Ascending aorta (tissue), 2 donors: ENCODE results near the gene FAM241B. TPM values are rescaled to one million over a fixed set of nuclear protein-coding genes. Genes with fewer than 3 reads are reported as not detected.

ENCODE experiments used
- DNase-seq, 2 donors: peaks; one replicate each; pipeline ENCODE4 v3.0.0-alpha.2; 2019; ENCODE audit warnings: low spot score in 2 of 2
- H3K27ac ChIP-seq, 2 donors: fragments of 200-600 bp; sonication (generic); one replicate each; pipeline ENCODE4 v1.5.1; 2016 to 2017; ENCODE audit warnings: mild to moderate bottlenecking in 1 of 2
- H3K27me3 ChIP-seq: fragments of 200-600 bp; sonication (generic); one replicate; pipeline ENCODE4 v1.5.1; 2017
- H3K36me3 ChIP-seq, 2 donors: fragments of 200-600 bp; sonication (generic); one replicate each; pipeline ENCODE4 v1.5.1; 2016
- H3K4me1 ChIP-seq, 2 donors: fragments of 200-600 bp; sonication (generic); one replicate each; pipeline ENCODE4 v1.5.1; 2016 to 2017; ENCODE audit warnings: mild to moderate bottlenecking in 1 of 2
- H3K4me3 ChIP-seq, 2 donors: fragments of 200-600 bp; sonication (generic); one replicate each; pipeline ENCODE4 v1.5.1; 2016 to 2017; ENCODE audit warnings: mild to moderate bottlenecking in 1 of 2
- H3K9me3 ChIP-seq, 2 donors: fragments of 200-600 bp; sonication (generic); one replicate each; pipeline ENCODE4 v1.5.1; 2016
- CTCF ChIP-seq, 3 experiments: fragments of 200-600 bp in 2 of 3; fragments of 450-650 bp in 1 of 3; sonication (generic) in 2 of 3; IDR thresholded peaks; one replicate each; pipeline ENCODE4 v1.5.1; 2016 to 2019; ENCODE audit warnings: antibody characterized with exemption in 3 of 3, mild to moderate bottlenecking in 1 of 3, moderate library complexity in 1 of 3
- intact Hi-C: fragments of 100-400 bp; cut with DNase I; formaldehyde crosslinking; loops from one replicate; pipeline ENCODE4 v1.15.1; 2023
- total RNA-seq: library from RNA; depleted of rRNA; stranded (reverse); fragments of >200 nt; gene quantifications from one replicate; pipeline ENCODE4 v1.1.0, GENCODE V29; 2016

Gene FAM241B
- total RNA-seq = not detected

GRCh38 chr10:69629897-69630650 lies at the start of gene FAM241B:
Gene FAM241B, plus strand, starts transcription at chr10:69630247. Its CDS starts 1,497 bp downstream, at chr10:69631744.
- DNase-seq = peak in 1 of 2 donors; percentile 83
- TF ChIP-seq CTCF (IDR thresholded peaks at IDR 0.05) = peak; percentile 87 to 100 (median 100)
- H3K9me3 ChIP-seq = no peaks in the 10 kb centered on the region
- intact Hi-C loops = loop anchor here (5.0 kb wide), 1 partner anchor 223 kb away; no protein-coding TSS in a partner anchor
- H3K27ac ChIP-seq = peak within 1 kb of the TSS; percentile 63 to 67
- H3K27me3 ChIP-seq = no peaks in the 10 kb centered on the region
- peaks cover 3 to 9% of the 10 kb centered on the region in 2 donors for H3K4me1 ChIP-seq
- peak within 1 kb of the TSS; percentile 65 to 88 for H3K4me3 ChIP-seq
- peaks cover 0 to 5% of the 10 kb centered on the region in 2 donors for H3K36me3 ChIP-seq

GRCh38 chr10:69580435-69580834 lies 49.6 kb upstream of the FAM241B start:
- intact Hi-C loops = no loop called here

GRCh38 chr10:69583106-69583505 lies 46.9 kb upstream of the FAM241B start:
- Histone ChIP-seq H3K27me3 (no peaks in the 10 kb centered on the region), H3K27ac (no peak overlapping the region), H3K4me1 (no peaks in the 10 kb centered on the region), H3K9me3 (no peaks in the 10 kb centered on the region), H3K4me3 (no peak overlapping the region), H3K36me3 (no peaks in the 10 kb centered on the region)
- no peak for TF ChIP-seq CTCF (IDR thresholded peaks at IDR 0.05)
- no peak for DNase-seq
- intact Hi-C loops = no loop called here

More at GRCh38 chr10:69580435-69580834, 49.6 kb upstream of the FAM241B start:
- no peak for TF ChIP-seq CTCF (IDR thresholded peaks at IDR 0.05)
- no peak for DNase-seq
- no peaks in the 10 kb centered on the region for H3K9me3 ChIP-seq
- H3K27ac ChIP-seq = no peak overlapping the region
- H3K4me1 ChIP-seq = no peaks in the 10 kb centered on the region
- H3K27me3 ChIP-seq = no peaks in the 10 kb centered on the region
- no peaks in the 10 kb centered on the region for H3K36me3 ChIP-seq
- no peak overlapping the region for H3K4me3 ChIP-seq

- Histone ChIP-seq H3K9me3 (no peaks in the 10 kb centered on the region), H3K36me3 (no peaks in the 10 kb centered on the region), H3K4me3 (no peak overlapping the region), H3K27me3 (no peaks in the 10 kb centered on the region), H3K27ac (no peak overlapping the region), H3K4me1 (no peaks in the 10 kb centered on the region)
- TF ChIP-seq CTCF (IDR thresholded peaks at IDR 0.05) = no peak
- intact Hi-C loops = no loop called here
- DNase-seq = no peak
These were observed 45.4 kb upstream of the FAM241B start for GRCh38 chr10:69584624-69585023.

- Histone ChIP-seq H3K27ac (no peak overlapping the region), H3K9me3 (no peaks in the 10 kb centered on the region), H3K36me3 (no peaks in the 10 kb centered on the region), H3K4me3 (no peak overlapping the region), H3K27me3 (no peaks in the 10 kb centered on the region), H3K4me1 (no peaks in the 10 kb centered on the region)
- DNase-seq = no peak
- no peak for TF ChIP-seq CTCF (IDR thresholded peaks at IDR 0.05)
- intact Hi-C loops = no loop called here
These were observed 41.7 kb upstream of the FAM241B start for GRCh38 chr10:69588358-69588757.
